ENCODE data around the gene SLC7A14.

Gene SLC7A14

DNA sequence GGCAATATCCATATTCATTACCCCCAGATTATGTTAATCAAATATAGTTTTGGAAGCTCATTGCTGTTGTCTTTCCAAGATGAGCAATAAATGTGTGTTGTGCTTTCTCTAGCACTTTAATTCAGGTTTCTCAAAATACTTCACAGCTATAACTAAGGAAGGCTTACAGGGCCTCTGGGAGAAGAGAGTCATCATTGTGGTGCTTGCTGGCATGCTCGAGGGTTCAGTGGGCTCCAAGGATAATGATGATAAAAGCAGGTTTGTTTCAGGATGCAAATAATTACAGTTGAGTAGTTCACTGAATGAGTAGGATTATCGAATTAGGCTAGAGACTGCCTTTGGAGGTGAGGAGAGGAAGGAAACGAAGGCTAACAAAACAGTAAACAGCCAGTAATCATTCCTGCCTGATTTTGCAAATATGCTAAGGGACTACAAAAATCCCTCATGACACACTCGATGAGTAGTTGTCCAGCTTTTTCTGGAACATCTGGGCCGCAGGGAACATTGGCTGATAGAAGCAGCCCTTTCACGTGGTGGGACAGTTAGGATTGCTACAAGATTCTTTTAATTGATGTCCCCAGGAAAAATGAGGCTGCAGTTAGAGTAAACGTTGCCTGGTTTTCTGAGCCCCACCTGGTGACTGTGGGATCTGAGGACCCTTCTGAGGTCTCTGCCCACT lies 54.1 kb downstream of the SLC7A14 start:
- H3K9me3 ChIP-seq (ENCODE audit: insufficient read depth, low read length, severe bottlenecking): no peaks in the 10 kb centered on the region
- H4K20me1 ChIP-seq (ENCODE audit: insufficient read depth, low read length): no peaks in the 10 kb centered on the region
- H3K36me3 ChIP-seq (ENCODE audit: insufficient read depth, low read length): no peaks in the 10 kb centered on the region
- no peaks in the 10 kb centered on the region for H3K79me2 ChIP-seq (ENCODE audit: insufficient read depth, low read length)
- H3K4me1 ChIP-seq (ENCODE audit: insufficient read depth, low read length): no peaks in the 10 kb centered on the region
- no peak for TF ChIP-seq EZH2 (IDR thresholded peaks at IDR 0.05; ENCODE audit: borderline replicate concordance, low read depth, low read length, severe bottlenecking)
- TF ChIP-seq, protein P1, sequence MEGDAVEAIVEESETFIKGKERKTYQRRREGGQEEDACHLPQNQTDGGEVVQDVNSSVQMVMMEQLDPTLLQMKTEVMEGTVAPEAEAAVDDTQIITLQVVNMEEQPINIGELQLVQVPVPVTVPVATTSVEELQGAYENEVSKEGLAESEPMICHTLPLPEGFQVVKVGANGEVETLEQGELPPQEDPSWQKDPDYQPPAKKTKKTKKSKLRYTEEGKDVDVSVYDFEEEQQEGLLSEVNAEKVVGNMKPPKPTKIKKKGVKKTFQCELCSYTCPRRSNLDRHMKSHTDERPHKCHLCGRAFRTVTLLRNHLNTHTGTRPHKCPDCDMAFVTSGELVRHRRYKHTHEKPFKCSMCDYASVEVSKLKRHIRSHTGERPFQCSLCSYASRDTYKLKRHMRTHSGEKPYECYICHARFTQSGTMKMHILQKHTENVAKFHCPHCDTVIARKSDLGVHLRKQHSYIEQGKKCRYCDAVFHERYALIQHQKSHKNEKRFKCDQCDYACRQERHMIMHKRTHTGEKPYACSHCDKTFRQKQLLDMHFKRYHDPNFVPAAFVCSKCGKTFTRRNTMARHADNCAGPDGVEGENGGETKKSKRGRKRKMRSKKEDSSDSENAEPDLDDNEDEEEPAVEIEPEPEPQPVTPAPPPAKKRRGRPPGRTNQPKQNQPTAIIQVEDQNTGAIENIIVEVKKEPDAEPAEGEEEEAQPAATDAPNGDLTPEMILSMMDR (IDR thresholded peaks at IDR 0.05; ENCODE audit: borderline replicate concordance, extremely low read depth, low read length, poor library complexity, severe bottlenecking): no peak
- no peak overlapping the region for H2AFZ ChIP-seq (ENCODE audit: low read depth, low read length)
- no peak overlapping the region for H3K27ac ChIP-seq (ENCODE audit: low read length)
- no peaks in the 10 kb centered on the region for H3K27me3 ChIP-seq (ENCODE audit: insufficient read depth, low read length, poor library complexity)
- ATAC-seq (ENCODE audit: insufficient read depth, low read depth): no peak
- H3K4me2 ChIP-seq (ENCODE audit: insufficient read depth, low read length): no peak overlapping the region
- DNase-seq: no peak
- H3K4me3 ChIP-seq (ENCODE audit: low read depth in 1 of 2, low read length in 2 of 2): no peak overlapping the region
- no peak overlapping the region for H3K9ac ChIP-seq (ENCODE audit: low read depth, low read length)

DNA sequence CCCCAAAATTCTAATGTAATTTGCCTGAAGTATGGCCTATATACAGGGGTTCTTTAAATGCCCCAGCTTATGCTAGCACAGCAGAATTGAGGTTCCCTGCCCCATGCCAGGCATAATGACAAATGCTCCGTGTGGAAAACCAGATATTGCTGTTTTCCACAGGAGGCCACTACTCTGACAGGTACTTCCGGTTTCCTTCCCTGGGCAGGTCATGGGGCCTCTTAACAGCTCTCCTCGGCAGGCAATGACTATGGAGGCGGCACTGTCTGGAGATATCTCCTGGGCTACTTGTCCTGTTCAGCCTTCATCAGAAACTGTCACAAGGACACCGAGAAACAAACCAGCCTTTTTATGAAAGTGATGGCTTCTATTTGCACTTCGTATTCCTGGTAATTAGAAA lies 54.8 kb downstream of the SLC7A14 start:
- Histone ChIP-seq H3K27me3 (ENCODE audit: insufficient read depth, low read length, poor library complexity) (peaks cover 2% of the 10 kb centered on the region), H3K4me3 (ENCODE audit: low read depth in 1 of 2, low read length in 2 of 2) (no peak overlapping the region), H2AFZ (ENCODE audit: low read depth, low read length) (no peak overlapping the region), H3K36me3 (ENCODE audit: insufficient read depth, low read length) (no peaks in the 10 kb centered on the region), H3K9me3 (ENCODE audit: insufficient read depth, low read length, severe bottlenecking) (no peaks in the 10 kb centered on the region), H3K27ac (ENCODE audit: low read length) (no peak overlapping the region), H3K9ac (ENCODE audit: low read depth, low read length) (no peak overlapping the region), H4K20me1 (ENCODE audit: insufficient read depth, low read length) (no peaks in the 10 kb centered on the region), H3K4me1 (ENCODE audit: insufficient read depth, low read length) (no peaks in the 10 kb centered on the region), H3K79me2 (ENCODE audit: insufficient read depth, low read length) (no peaks in the 10 kb centered on the region), H3K4me2 (ENCODE audit: insufficient read depth, low read length) (no peak overlapping the region)
- DNase-seq: no peak
- TF ChIP-seq, protein P1 (IDR thresholded peaks at IDR 0.05; ENCODE audit: borderline replicate concordance, extremely low read depth, low read length, poor library complexity, severe bottlenecking): no peak
- TF ChIP-seq EZH2 (IDR thresholded peaks at IDR 0.05; ENCODE audit: borderline replicate concordance, low read depth, low read length, severe bottlenecking): no peak
- ATAC-seq (ENCODE audit: insufficient read depth, low read depth): no peak

DNA sequence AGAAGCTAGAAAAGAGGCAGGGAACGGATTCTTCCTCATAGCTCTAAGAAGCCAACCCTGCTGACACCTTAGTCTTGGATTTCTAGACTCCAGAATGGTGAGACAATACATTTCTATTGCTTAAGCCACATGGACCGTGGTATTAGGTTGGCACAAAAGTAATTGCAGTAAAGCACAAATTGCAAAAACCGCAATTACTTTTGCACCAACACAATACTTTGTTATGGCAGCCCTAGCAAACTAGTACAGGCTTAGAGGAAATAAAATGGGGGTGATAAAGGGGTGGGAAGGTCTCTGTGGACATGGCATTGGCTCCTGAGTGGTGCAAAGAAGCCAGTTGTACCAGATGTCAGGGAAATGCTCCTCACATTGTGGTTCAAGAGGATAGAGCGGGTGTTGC lies 56.0 kb downstream of the SLC7A14 start:
- Histone ChIP-seq H3K27ac (ENCODE audit: low read length) (no peak overlapping the region), H3K36me3 (ENCODE audit: insufficient read depth, low read length) (no peaks in the 10 kb centered on the region)

More for the DNA sequence above, 56.0 kb downstream of the SLC7A14 start:
- Histone ChIP-seq H2AFZ (ENCODE audit: low read depth, low read length) (no peak overlapping the region), H4K20me1 (ENCODE audit: insufficient read depth, low read length) (no peaks in the 10 kb centered on the region), H3K4me1 (ENCODE audit: insufficient read depth, low read length) (no peaks in the 10 kb centered on the region), H3K9ac (ENCODE audit: low read depth, low read length) (no peak overlapping the region), H3K4me3 (ENCODE audit: low read depth in 1 of 2, low read length in 2 of 2) (no peak overlapping the region), H3K27me3 (ENCODE audit: insufficient read depth, low read length, poor library complexity) (peaks cover 2% of the 10 kb centered on the region), H3K4me2 (ENCODE audit: insufficient read depth, low read length) (no peak overlapping the region), H3K9me3 (ENCODE audit: insufficient read depth, low read length, severe bottlenecking) (no peaks in the 10 kb centered on the region), H3K79me2 (ENCODE audit: insufficient read depth, low read length) (no peaks in the 10 kb centered on the region)
- ATAC-seq (ENCODE audit: insufficient read depth, low read depth) (no peak), DNase-seq (no peak)
- TF ChIP-seq, protein P1 (IDR thresholded peaks at IDR 0.05; ENCODE audit: borderline replicate concordance, extremely low read depth, low read length, poor library complexity, severe bottlenecking): no peak
- TF ChIP-seq EZH2 (IDR thresholded peaks at IDR 0.05; ENCODE audit: borderline replicate concordance, low read depth, low read length, severe bottlenecking): no peak
